HepG2 (cell line): ENCODE data around the gene C1orf50. TPM values are rescaled to one million over a fixed set of nuclear protein-coding genes. Genes with fewer than 3 reads are reported as not detected.

Experiments
- ATAC-seq: fragments of 200-7000 bp; cut with Tn5 transposase; 3 replicates; pipeline ENCODE4 v1.9.1; 2020; ENCODE audit warnings: mild to moderate bottlenecking, moderate library complexity
- BruUV-seq: library from RNA; stranded (reverse); fragments of 400-500 nt; replicated peaks from 2 replicates; lab custom pipeline; 2021; lab: Mats Ljungman, UMichigan
- CTCF ChIA-PET: fragments of 300-600 bp; formaldehyde crosslinking; extraction: SDS; loops from one replicate; lab custom pipeline; 2021; ENCODE audit warnings: low total read pairs, inconsistent platforms, low intra/inter-chr PET ratio; lab: Yijun Ruan, JAX
- POLR2A ChIA-PET: fragments of 350-600 bp; sonication (Branson Sonifier 250); formaldehyde crosslinking; loops from one replicate; lab custom pipeline; 2020; ENCODE audit warnings: antibody characterized with exemption, inconsistent platforms; lab: Yijun Ruan, JAX
- DNase-seq: peaks from one replicate; pipeline ENCODE4 v3.0.0-alpha.2; 2015; ENCODE audit warnings: low spot score
- FAIRE-seq: peaks from 3 replicates; lab custom pipeline; 2011; peaks lifted over from hg19 to GRCh38; lab: Jason Lieb, UNC
- H2AFZ ChIP-seq: one replicate; pipeline ENCODE4 v1.6.1; 2011; ENCODE audit warnings: low read length, inconsistent platforms
- H3K27ac ChIP-seq: fragments of 300-600 bp; 3 replicates; pipeline ENCODE4 v1.8.0; 2011; ENCODE audit warnings: mixed run types, mild to moderate bottlenecking, mixed read lengths, low read length, inconsistent platforms; ENCODE audit not compliant: insufficient read depth; ENCODE audit errors: extremely low read length
- H3K27me3 ChIP-seq, 2 experiments: fragments of 200-600 bp in 1 of 2; 2 replicates in 1 of 2; 3 replicates in 1 of 2; pipeline versions ENCODE4 v1.6.0 to v1.8.0; 2011; ENCODE audit warnings: low read length in 2 of 2, mild to moderate bottlenecking in 2 of 2, moderate library complexity in 2 of 2, inconsistent platforms in 1 of 2; ENCODE audit not compliant: insufficient read depth in 2 of 2, control insufficient read depth in 1 of 2
- H3K36me3 ChIP-seq, 2 experiments: fragments of 200-600 bp in 1 of 2; replicated peaks in 1 of 2; 2 replicates in 1 of 2; 3 replicates in 1 of 2; pipeline versions ENCODE4 v1.5.1 to v1.8.0; 2011; ENCODE audit warnings: low read length in 2 of 2, inconsistent platforms in 1 of 2; ENCODE audit not compliant: insufficient read depth in 2 of 2, control insufficient read depth in 1 of 2
- H3K4me1 ChIP-seq: 2 replicates; pipeline ENCODE4 v1.5.1; 2012; ENCODE audit warnings: low read length, inconsistent platforms; ENCODE audit not compliant: insufficient read depth
- H3K4me2 ChIP-seq: 2 replicates; pipeline ENCODE4 v1.6.0; 2011; ENCODE audit warnings: low read depth, low read length, inconsistent platforms
- H3K4me3 ChIP-seq, 3 experiments: fragments of 200-600 bp in 1 of 3; sonication (generic), shearing (Covaris generic) in 1 of 3; replicated peaks in 1 of 3; 2 replicates each; pipeline ENCODE4 v1.5.1; 2011 to 2016; ENCODE audit warnings: low read length in 3 of 3, inconsistent platforms in 2 of 3, low read depth in 2 of 3, mild to moderate bottlenecking in 2 of 3, control low read depth in 1 of 3, mixed read lengths in 1 of 3; ENCODE audit not compliant: insufficient read depth in 1 of 3
- H3K79me2 ChIP-seq: one replicate; pipeline ENCODE4 v1.6.1; 2011; ENCODE audit warnings: low read length, inconsistent platforms; ENCODE audit not compliant: insufficient read depth
- H3K9ac ChIP-seq: 2 replicates; pipeline ENCODE4 v1.6.0; 2011; ENCODE audit warnings: mild to moderate bottlenecking, low read depth, low read length, inconsistent platforms; ENCODE audit not compliant: insufficient read depth
- H3K9me3 ChIP-seq: 2 replicates; pipeline ENCODE4 v1.5.1; 2012; ENCODE audit warnings: mild to moderate bottlenecking, low read length
- H4K20me1 ChIP-seq: 2 replicates; pipeline ENCODE4 v1.6.0; 2011; ENCODE audit warnings: inconsistent platforms, mild to moderate bottlenecking, low read length, moderate library complexity; ENCODE audit not compliant: insufficient read depth
- EED ChIP-seq: sonication (generic); formaldehyde crosslinking; IDR thresholded peaks from 2 replicates; pipeline ENCODE4 v1.5.0; 2020; ENCODE audit warnings: mild to moderate bottlenecking, missing genetic modification reagents
- JDP2 ChIP-seq: sonication (generic); formaldehyde crosslinking; IDR thresholded peaks from 2 replicates; pipeline ENCODE4 v1.8.1; 2022; ENCODE audit warnings: missing genetic modification reagents, borderline replicate concordance
- MTF1 ChIP-seq: sonication (generic); formaldehyde crosslinking; IDR thresholded peaks from 2 replicates; pipeline ENCODE4 v1.5.0; 2020; ENCODE audit warnings: missing genetic modification reagents
- SMYD3 ChIP-seq: sonication (generic); formaldehyde crosslinking; IDR thresholded peaks from 2 replicates; pipeline ENCODE4 v1.8.1; 2023; ENCODE audit warnings: mild to moderate bottlenecking, missing genetic modification reagents
- ZFAT ChIP-seq: sonication (generic); formaldehyde crosslinking; conservative IDR thresholded peaks from 2 replicates; pipeline ENCODE4 v1.8.1; 2023; ENCODE audit warnings: missing genetic modification reagents, inconsistent platforms
- ZNF562 ChIP-seq: sonication (generic); formaldehyde crosslinking; IDR thresholded peaks from 2 replicates; pipeline ENCODE4 v1.8.0; 2022; ENCODE audit warnings: missing genetic modification reagents, borderline replicate concordance
- ZNF7 ChIP-seq: IDR thresholded peaks from 2 replicates; pipeline ENCODE4 v1.6.1; 2016; ENCODE audit warnings: missing biosample characterization, missing genetic modification reagents
- ZNF775 ChIP-seq: sonication (generic); formaldehyde crosslinking; IDR thresholded peaks from 2 replicates; pipeline ENCODE4 v1.4.0; 2020; ENCODE audit warnings: missing genetic modification reagents, mild to moderate bottlenecking, moderate library complexity, borderline replicate concordance
- WGBS: methylation state at CpG from one replicate; pipeline ENCODE4 v1.1.6; 2017; ENCODE audit warnings: low lambda C conversion rate; 5-methylcytosine and 5-hydroxymethylcytosine counted together
- in situ Hi-C: cut with HindIII; loops from 2 replicates; pipeline ENCODE4 v1.10.0; 2017; ENCODE audit warnings: low pct_unique_long_range_greater_than_20kb; ENCODE audit not compliant: extremely low pct_ligation_motif_present
- intact Hi-C: fragments of 100-400 bp; cut with micrococcal nuclease; formaldehyde crosslinking; loops from one replicate; pipeline ENCODE4 v1.10.0; 2022; ENCODE audit not compliant: unreplicated experiment
- polyA plus RNA-seq, 8 experiments: library from polyadenylated mRNA; depleted of rRNA in 3 of 8; stranded (reverse) in 7 of 8; unstranded in 1 of 8; fragments of >200 nt; fragmentation: Illumina TruSeq in 4 of 8; extraction: Trizol in 4 of 8; gene quantifications; 2 replicates each; pipeline versions ENCODE4 v1.2.1 to v1.2.3, GENCODE V29; 2011 to 2016; ENCODE audit warnings: low read depth in 4 of 8, missing spikeins in 1 of 8, mixed read lengths in 1 of 8; ENCODE audit not compliant: insufficient read depth in 1 of 8
- total RNA-seq, 5 experiments: library from RNA; depleted of rRNA; stranded (reverse); fragments of >200 nt; fragmentation: Illumina TruSeq; extraction: Trizol; gene quantifications; 2 replicates each; pipeline ENCODE4 v1.2.3, GENCODE V29; 2016; ENCODE audit warnings: low read depth in 1 of 5
- TF ChIP-seq, protein P1 (sequence below): sonication (generic); formaldehyde crosslinking; IDR thresholded peaks from 2 replicates; pipeline ENCODE4 v1.9.0; 2021; ENCODE audit warnings: missing genetic modification reagents, mild to moderate bottlenecking, borderline replicate concordance

The C1orf50 gene
- total and polyA plus RNA-seq, 2 of the 13 experiments (the other 11 are each of a cell fraction or from before 2014, with no cell fraction given) = 4.3 to 4.8 TPM

DNA sequence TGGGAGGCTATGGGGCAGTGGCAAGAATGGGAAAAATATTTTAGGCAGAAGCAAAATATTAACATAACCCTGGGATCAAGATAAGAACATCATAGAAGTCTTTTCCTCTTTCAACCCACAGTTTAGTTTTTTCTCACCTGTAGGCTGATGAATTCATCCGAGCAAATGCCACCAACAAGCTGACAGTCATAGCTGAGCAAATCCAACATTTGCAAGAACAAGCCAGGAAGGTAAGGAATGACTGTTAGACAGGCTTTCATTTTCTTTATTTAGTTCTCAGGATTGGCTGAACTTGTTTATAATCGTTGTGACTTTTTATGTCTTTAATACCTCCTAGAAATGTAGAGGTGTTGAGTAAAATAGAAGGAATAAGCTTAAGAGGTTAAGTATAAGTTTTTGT lies 6.4 kb downstream of the C1orf50 start:
- intact Hi-C loops = no loop called here
- FAIRE-seq (no peak), ATAC-seq (no peak)
- Histone ChIP-seq H3K4me3 (no peak overlapping the region), H3K9ac (no peak overlapping the region), H3K4me1 (peaks cover 41% of the 10 kb centered on the region)
- no TSS peak for BruUV-seq
- 46% methylated on average over 2 of the region's 2 CpGs for WGBS
- POLR2A ChIA-PET = no interaction called here
- CTCF ChIA-PET = no interaction called here
- TF ChIP-seq JDP2 (CRISPR knock-in tag) (no peak), MTF1 (CRISPR knock-in tag) (no peak), ZNF7 (CRISPR knock-in tag) (no peak), ZNF562 (CRISPR knock-in tag) (no peak), ZNF775 (CRISPR knock-in tag) (no peak), EED (CRISPR knock-in tag) (no peak), SMYD3 (CRISPR knock-in tag) (no peak), ZFAT (CRISPR knock-in tag) (no peak)
- TF ChIP-seq, protein P1, sequence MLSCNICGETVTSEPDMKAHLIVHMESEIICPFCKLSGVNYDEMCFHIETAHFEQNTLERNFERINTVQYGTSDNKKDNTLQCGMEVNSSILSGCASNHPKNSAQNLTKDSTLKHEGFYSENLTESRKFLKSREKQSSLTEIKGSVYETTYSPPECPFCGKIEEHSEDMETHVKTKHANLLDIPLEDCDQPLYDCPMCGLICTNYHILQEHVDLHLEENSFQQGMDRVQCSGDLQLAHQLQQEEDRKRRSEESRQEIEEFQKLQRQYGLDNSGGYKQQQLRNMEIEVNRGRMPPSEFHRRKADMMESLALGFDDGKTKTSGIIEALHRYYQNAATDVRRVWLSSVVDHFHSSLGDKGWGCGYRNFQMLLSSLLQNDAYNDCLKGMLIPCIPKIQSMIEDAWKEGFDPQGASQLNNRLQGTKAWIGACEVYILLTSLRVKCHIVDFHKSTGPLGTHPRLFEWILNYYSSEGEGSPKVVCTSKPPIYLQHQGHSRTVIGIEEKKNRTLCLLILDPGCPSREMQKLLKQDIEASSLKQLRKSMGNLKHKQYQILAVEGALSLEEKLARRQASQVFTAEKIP = no peak
- TF ChIP-seq, all 625 proteins: peak for 0
- no peaks in the 10 kb centered on the region for H3K27me3 ChIP-seq
- H3K9me3 ChIP-seq = no peaks in the 10 kb centered on the region
- H4K20me1 ChIP-seq = no peaks in the 10 kb centered on the region
- in situ Hi-C loops = no loop called here
- no peak overlapping the region for H3K4me2 ChIP-seq
- H2AFZ ChIP-seq = no peak overlapping the region
- H3K79me2 ChIP-seq = peaks cover 35% of the 10 kb centered on the region
- peaks cover 20 to 54% of the 10 kb centered on the region in 2 experiments for H3K36me3 ChIP-seq
- no peak overlapping the region for H3K27ac ChIP-seq
- no peak for DNase-seq
